DOHH2 (cell line): ENCODE results near the gene ESPL1.

ENCODE experiments used
- EZH2phosphoT487 ChIP-seq: fragments of 200-600 bp; sonication (generic); IDR thresholded peaks from 2 replicates; pipeline ENCODE4 v1.6.1; 2017; ENCODE audit warnings: borderline replicate concordance, mild to moderate bottlenecking, antibody characterized with exemption, low read length, moderate library complexity, mixed read lengths
- TF ChIP-seq, protein P1 (sequence below): fragments of 200-600 bp; sonication (generic); IDR thresholded peaks from one replicate; pipeline ENCODE4 v1.5.1; 2014; ENCODE audit warnings: antibody characterized with exemption, mild to moderate bottlenecking, low read depth, low read length; ENCODE audit not compliant: poor library complexity, severe bottlenecking

DNA sequence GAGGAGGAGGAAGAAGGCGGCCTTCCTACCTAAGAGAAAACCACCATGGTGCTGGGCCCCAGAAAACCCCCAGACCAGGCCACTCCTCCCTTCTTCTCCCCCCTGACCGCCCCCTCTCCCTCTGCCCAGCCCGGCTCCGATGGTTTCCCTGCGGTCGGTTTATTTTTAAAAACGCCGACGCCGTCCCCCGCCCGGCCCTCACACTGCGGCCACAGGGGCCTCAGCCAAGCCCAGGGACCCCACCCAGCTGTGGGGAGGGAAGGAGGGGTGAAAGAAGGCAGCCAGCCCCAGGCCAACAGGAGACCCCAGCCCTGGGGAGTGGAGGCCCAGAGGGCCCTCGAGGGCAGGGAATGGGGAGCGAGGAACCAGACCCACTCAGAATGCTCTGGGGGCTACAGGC is 64.6 kb downstream of the ESPL1 start:
- TF ChIP-seq, protein P1, sequence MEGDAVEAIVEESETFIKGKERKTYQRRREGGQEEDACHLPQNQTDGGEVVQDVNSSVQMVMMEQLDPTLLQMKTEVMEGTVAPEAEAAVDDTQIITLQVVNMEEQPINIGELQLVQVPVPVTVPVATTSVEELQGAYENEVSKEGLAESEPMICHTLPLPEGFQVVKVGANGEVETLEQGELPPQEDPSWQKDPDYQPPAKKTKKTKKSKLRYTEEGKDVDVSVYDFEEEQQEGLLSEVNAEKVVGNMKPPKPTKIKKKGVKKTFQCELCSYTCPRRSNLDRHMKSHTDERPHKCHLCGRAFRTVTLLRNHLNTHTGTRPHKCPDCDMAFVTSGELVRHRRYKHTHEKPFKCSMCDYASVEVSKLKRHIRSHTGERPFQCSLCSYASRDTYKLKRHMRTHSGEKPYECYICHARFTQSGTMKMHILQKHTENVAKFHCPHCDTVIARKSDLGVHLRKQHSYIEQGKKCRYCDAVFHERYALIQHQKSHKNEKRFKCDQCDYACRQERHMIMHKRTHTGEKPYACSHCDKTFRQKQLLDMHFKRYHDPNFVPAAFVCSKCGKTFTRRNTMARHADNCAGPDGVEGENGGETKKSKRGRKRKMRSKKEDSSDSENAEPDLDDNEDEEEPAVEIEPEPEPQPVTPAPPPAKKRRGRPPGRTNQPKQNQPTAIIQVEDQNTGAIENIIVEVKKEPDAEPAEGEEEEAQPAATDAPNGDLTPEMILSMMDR: no peak
- no peak for TF ChIP-seq EZH2phosphoT487
